Left lung (tissue), 10 donors: Measurements from ENCODE around the gene CDV3. TPM values are rescaled to one million over a fixed set of nuclear protein-coding genes. Genes with fewer than 3 reads are reported as not detected.

Experiments used
- ATAC-seq: fragments of 200-7000 bp; cut with Tn5 transposase; one replicate; pipeline ENCODE4 v1.9.1; 2020; ENCODE audit warnings: moderate library complexity
- DNase-seq, 4 donors: peaks; one replicate each; pipeline ENCODE4 v3.0.0-alpha.2; 2013 to 2020
- H3K27ac ChIP-seq, 2 donors: fragments of 200-600 bp; sonication (generic) in 1 of 2; one replicate each; pipeline versions ENCODE4 v1.5.0 to v1.8.0; 2020 to 2021
- H3K27me3 ChIP-seq, 2 donors: fragments of 200-600 bp; sonication (generic) in 1 of 2; one replicate each; pipeline versions ENCODE4 v1.5.0 to v1.8.0; 2020 to 2021
- H3K36me3 ChIP-seq, 2 donors: fragments of 200-600 bp; sonication (generic) in 1 of 2; one replicate each; pipeline versions ENCODE4 v1.5.0 to v1.8.0; 2020 to 2021
- H3K4me1 ChIP-seq, 2 donors: fragments of 200-600 bp; one replicate each; pipeline ENCODE4 v1.8.0; 2021
- H3K4me3 ChIP-seq, 2 donors: fragments of 200-600 bp; sonication (generic) in 1 of 2; one replicate each; pipeline versions ENCODE4 v1.5.0 to v1.8.0; 2020 to 2021; ENCODE audit warnings: mild to moderate bottlenecking in 1 of 2
- H3K9me3 ChIP-seq, 2 donors: fragments of 200-600 bp; sonication (generic) in 1 of 2; one replicate each; pipeline versions ENCODE4 v1.5.0 to v1.8.0; 2020 to 2021
- CTCF ChIP-seq, 2 donors: fragments of 200-600 bp; sonication (generic) in 1 of 2; IDR thresholded peaks; one replicate each; pipeline versions ENCODE4 v1.5.0 to v1.8.0; 2021; ENCODE audit warnings: antibody characterized with exemption in 2 of 2
- intact Hi-C, 2 donors: fragments of 100-400 bp; cut with DNase I; formaldehyde crosslinking; loops; one replicate each; pipeline versions ENCODE4 v1.11.2 to v1.14.2; 2022
- polyA plus RNA-seq, 6 donors: library from polyadenylated mRNA; unstranded; fragments of 120-200 nt; gene quantifications; one replicate each; pipeline ENCODE4 v1.2.1, GENCODE V29; 2013; ENCODE audit not compliant: insufficient read length in 6 of 6
- total RNA-seq, 2 donors: library from RNA; stranded (reverse); fragmentation: NEBNext Ultra II Directional; extraction: Animal tissue kit (Norgen Biotek cat#: 25700); gene quantifications; one replicate each; pipeline ENCODE4 v1.2.1, GENCODE V29; 2021
- donor health status: DM: no; HTN: yes; CAD: no.
- donor health status: DM: no; HTN: no; CAD: no.

The CDV3 gene
- total and polyA plus RNA-seq, 8 donors: 106 to 173 (median 115) TPM

- H3K36me3 ChIP-seq: peaks cover 0 to 59% of the 10 kb centered on the region in 2 donors
- peak overlapping the region in 1 of 2 donors; percentile 28 for H3K27ac ChIP-seq
- peak overlapping the region in 1 of 2 donors; percentile 70 for H3K4me3 ChIP-seq
- intact Hi-C loops: no loop called here
- no peaks in the 10 kb centered on the region for H3K27me3 ChIP-seq
- DNase-seq (no peak), ATAC-seq (no peak)
- peaks cover 38 to 78% of the 10 kb centered on the region in 2 donors for H3K4me1 ChIP-seq
- no peak for TF ChIP-seq CTCF (IDR thresholded peaks at IDR 0.05)
- H3K9me3 ChIP-seq: no peaks in the 10 kb centered on the region
These were observed 2.7 kb downstream of the CDV3 start for GRCh38 chr3:133576169-133576568.

GRCh38 chr3:133578548-133579191, 5.2 kb downstream of the CDV3 start:
- no peaks in the 10 kb centered on the region for H3K27me3 ChIP-seq
- H3K9me3 ChIP-seq: no peaks in the 10 kb centered on the region
- peaks cover 38 to 68% of the 10 kb centered on the region in 2 donors for H3K4me1 ChIP-seq
- peaks cover 0 to 84% of the 10 kb centered on the region in 2 donors for H3K36me3 ChIP-seq
- intact Hi-C loops: no loop called here
- no peak overlapping the region for H3K4me3 ChIP-seq
- DNase-seq: peak in 1 of 4 donors; percentile 33
- ATAC-seq: peak; percentile 21
- TF ChIP-seq CTCF (IDR thresholded peaks at IDR 0.05): peak; percentile 27 to 40
- peak overlapping the region in 1 of 2 donors; percentile 1 for H3K27ac ChIP-seq

- ATAC-seq (no peak), DNase-seq (no peak)
- Histone ChIP-seq H3K36me3 (peaks cover under 1 to 100% of the 10 kb centered on the region in 2 donors), H3K27me3 (no peaks in the 10 kb centered on the region), H3K27ac (no peak overlapping the region), H3K4me1 (peaks cover 10 to 32% of the 10 kb centered on the region in 2 donors), H3K4me3 (no peak overlapping the region), H3K9me3 (no peaks in the 10 kb centered on the region)
- intact Hi-C loops: no loop called here
- TF ChIP-seq CTCF (IDR thresholded peaks at IDR 0.05): no peak
These were observed 9.9 kb downstream of the CDV3 start for GRCh38 chr3:133583396-133583795.

- Histone ChIP-seq H3K4me1 (no peaks in the 10 kb centered on the region), H3K9me3 (no peaks in the 10 kb centered on the region), H3K27me3 (no peaks in the 10 kb centered on the region), H3K36me3 (peaks cover 4 to 74% of the 10 kb centered on the region in 2 donors), H3K4me3 (no peak overlapping the region), H3K27ac (no peak overlapping the region)
- no peak for ATAC-seq
- no peak for DNase-seq
- intact Hi-C loops: no loop called here
- TF ChIP-seq CTCF (IDR thresholded peaks at IDR 0.05): no peak
These were observed 14.5 kb downstream of the CDV3 start for GRCh38 chr3:133588035-133588434.

GRCh38 chr3:133588784-133589465, 15.4 kb downstream of the CDV3 start:
- H3K4me3 ChIP-seq: no peak overlapping the region
- DNase-seq (no peak), ATAC-seq (peak; percentile 50)
- peaks cover 4 to 65% of the 10 kb centered on the region in 2 donors for H3K36me3 ChIP-seq
- no peak overlapping the region for H3K27ac ChIP-seq
- no peaks in the 10 kb centered on the region for H3K4me1 ChIP-seq
- H3K9me3 ChIP-seq: no peaks in the 10 kb centered on the region
- TF ChIP-seq CTCF (IDR thresholded peaks at IDR 0.05): no peak
- intact Hi-C loops: no loop called here
- no peaks in the 10 kb centered on the region for H3K27me3 ChIP-seq
